SKM-1 treated with dmso at 0.1 percent for 144 hours (cell line): ENCODE results near the gene FBXO22.

ENCODE experiments used
- DNase-seq: peaks from one replicate; lab custom pipeline; 2025; ENCODE audit not compliant: unreplicated experiment; lab: John Stamatoyannopoulos, UW

Gene FBXO22

GRCh38 chr15:75918135-75918534 is 14.5 kb downstream of the FBXO22 start:
- no peak for DNase-seq

DNA sequence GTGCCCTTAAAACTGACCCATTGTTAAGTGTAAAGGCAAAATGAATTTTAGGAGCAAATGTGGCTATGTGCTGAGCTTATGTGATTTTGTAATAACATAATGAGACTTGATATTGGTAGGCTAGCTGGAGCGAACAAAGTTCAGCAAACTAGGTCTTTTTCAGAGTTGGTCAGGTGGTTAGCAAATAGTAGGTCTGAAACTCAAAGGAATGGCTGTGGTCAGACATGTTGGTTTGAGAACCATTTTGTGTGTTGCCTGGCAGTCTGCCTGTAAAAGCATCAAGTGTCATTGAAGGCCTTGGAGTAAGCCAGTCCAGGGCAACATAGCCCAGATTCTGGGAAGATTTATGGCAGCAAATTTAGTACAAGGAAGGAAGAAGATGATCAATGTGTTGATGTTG is 16.4 kb downstream of the FBXO22 start:
- no peak for DNase-seq

DNA sequence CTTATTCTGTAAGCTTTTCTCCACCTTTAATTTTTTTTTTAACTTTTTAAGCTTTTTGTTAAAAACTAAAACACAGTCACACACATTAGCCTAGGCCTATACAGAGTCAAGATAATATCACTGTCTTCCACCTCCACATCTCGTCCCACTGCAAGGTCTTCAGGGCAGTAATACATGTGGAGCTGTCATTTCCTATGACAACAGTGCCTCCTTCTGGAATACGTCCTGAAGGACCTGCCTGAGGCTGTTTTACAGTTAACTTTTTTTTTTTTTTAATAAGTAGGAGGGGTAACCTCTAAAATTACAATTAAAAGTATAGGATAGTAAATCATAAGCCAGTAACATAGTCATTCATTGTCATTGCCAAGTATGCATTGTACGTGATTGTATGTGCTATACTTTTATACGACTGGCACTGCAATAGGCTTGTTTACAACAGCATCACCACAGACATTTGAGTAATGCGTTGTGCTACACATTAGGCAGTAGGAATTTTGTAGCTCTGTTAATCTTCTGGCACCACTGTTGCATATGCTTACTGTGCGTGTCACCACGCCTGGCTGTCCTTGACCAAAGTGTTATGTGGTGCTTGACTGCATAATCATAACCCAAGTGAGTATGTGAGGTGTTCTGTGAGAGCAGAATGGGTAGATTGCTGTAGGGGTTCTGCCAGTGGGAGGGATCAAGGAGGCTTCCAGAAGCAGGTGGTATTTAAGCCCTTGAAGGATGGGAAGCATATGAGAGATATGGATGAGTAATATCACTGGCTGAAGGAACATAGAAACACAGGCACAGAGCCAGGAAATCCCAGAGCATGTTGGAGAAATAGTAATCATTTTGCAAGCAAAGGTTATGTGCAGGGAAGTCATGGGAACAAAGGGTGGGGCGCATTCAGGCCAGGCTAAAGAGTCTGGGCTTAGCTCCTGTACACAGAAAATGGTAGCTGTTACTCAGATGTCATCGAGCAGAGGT is 18.3 kb downstream of the FBXO22 start:
- no peak for DNase-seq

- DNase-seq = no peak
These were observed 20.1 kb downstream of the FBXO22 start for GRCh38 chr15:75923756-75924155.

DNA sequence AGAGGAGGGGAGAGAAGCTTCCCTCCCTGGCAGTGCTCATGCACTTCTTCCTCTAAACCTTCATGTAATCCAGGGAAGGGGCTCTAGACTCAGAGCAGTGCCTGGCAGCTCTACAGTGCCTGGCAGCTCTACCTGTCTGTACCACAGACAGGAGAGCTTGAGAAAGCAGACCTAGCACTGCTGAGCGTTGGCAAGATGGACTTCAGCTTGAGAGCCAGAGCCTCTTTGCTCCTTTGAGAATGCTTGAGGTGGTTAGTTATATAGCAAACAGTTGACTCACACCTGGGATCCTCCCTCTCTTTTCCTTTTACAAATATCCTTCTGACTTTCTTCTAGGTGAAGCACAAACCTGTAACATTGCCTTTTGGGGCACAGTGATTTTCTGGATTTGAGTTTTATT is 20.9 kb downstream of the FBXO22 start:
- no peak for DNase-seq

DNA sequence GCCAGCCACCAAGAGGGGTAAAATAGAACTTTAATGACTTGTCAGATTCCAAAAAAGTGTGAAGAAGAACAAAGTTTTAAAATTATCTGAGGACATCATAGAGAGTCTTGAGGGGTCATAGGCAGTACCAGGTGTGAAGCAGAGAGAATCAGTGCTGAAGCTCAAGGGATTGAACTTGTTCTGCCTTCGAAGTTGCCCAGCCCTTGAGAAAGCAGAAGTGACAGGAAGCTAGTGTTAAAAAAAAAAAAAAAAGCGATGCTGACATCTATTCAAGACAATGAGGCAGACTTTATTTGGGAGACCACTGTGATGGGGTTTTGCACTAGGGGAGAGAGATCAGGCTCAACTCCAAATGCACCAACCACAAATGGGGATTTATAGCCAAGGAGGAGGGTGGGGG is 21.8 kb downstream of the FBXO22 start:
- DNase-seq = peak; percentile 4

GRCh38 chr15:75926931-75927330 is 23.3 kb downstream of the FBXO22 start:
- no peak for DNase-seq

DNA sequence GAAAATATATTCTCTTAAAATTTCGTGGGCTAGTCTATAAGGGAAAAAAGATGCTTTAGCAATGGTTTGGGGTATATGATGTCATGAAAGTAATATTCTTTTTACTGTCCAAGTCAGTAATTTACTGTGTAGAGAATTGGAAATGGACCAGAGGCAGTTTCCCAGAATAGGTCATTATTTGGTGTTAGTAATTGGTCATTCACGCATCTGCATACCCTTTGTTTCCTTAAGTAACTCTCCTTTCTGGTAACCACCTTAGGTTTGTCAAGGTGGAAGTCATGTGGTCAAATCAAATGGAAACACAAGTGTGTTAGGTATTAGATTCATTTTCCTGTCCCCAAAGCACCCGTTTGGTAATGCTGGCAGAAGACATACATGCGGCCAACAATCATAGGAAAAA is 23.9 kb downstream of the FBXO22 start:
- no peak for DNase-seq

DNA sequence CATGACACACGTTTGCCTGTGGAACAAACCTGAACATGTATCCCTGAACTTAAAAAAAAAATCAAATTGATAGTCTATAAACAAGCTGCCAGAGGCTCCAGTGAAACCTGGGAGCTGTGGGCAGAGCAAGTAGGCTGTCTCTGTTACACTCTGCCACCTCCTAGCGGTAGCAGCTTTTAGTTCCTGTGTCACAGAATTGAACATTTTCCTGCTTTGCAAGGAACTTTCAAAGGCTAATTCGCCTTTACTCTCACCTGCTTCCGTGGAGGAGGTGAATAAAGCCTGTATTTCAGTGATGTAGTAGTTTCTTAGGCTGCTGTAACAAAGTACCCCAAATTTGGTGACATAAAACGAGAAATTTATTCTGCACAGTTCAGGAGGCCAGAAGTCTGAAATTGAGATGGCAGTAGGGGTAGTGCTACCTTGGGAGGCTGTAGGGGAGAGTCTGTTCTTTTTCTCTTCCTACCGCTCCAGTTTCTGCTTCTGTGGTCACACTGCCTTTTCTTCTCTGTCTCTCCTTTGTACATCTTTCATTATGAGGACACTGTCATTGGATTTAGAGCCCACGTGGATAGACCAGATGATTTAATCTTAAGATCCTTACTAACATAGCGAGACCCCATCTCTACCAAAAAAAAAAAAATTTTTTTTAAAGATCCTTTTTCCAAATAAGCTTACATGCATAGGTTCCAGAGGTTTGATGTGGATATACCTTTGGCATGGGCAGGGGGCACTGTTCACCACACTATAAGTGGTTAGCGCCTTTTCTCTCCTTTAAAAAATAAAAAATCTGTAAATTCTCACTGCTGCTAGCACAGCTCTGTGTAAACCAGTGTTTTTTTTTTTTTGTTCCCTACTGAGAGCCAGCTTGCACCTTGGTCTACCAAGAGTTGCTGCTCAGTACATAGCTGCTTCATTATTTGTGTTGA is 25.3 kb downstream of the FBXO22 start:
- no peak for DNase-seq

DNA sequence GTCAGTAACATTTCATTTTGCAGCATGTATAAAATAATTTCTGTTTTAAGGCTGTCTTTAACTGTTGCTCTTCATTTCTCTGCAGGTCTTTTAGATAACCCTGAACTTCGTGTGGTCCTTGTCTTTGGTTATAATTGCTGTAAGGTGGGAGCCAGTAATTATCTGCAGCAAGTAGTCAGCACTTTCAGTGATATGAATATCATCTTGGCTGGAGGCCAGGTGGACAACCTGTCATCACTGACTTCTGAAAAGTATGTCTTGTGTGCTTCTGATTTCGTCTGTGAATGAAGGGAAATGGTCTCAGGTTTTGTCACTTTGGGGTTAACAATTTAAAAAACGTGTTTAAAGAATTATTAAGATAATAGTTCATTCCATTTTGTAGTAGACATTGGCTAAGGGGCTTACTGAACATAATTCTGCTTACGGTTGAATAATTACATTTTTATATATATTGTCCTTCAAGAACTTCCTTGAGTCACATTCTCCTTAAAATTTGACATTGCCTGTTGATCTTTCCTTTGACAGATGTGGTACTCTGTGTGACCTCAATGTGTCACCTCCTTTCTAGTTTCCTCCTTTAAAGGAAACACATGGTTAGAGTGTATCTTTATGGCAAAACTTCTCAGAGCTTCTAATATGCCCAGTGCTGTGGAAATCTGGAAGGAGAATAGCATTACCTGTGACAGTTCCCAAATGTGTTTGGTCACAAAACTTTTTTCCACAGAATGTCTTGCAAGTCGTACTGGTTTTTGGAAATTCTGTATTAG is 26.3 kb downstream of the FBXO22 start:
- DNase-seq = no peak

DNA sequence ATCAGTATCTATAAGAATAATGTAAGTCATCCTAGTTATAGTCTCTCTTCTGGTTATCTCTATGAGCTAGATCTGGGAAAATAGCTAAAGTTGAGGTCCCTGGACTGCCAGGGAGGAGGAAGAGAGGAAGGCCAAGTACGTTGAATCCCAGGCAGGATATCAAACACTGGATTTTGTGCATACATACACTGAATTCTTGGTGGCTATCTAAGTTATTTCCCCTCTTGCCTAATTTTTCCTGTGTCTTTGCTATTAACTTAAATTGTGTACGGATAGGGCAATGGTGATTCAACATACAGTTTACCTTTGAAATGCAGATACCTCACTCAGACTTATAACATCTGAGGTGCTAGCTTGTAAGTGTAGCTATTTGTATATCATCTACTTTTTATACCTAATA is 27.2 kb downstream of the FBXO22 start:
- DNase-seq = no peak

- no peak for DNase-seq
These were observed 38.8 kb downstream of the FBXO22 start for GRCh38 chr15:75942464-75942863.

DNA sequence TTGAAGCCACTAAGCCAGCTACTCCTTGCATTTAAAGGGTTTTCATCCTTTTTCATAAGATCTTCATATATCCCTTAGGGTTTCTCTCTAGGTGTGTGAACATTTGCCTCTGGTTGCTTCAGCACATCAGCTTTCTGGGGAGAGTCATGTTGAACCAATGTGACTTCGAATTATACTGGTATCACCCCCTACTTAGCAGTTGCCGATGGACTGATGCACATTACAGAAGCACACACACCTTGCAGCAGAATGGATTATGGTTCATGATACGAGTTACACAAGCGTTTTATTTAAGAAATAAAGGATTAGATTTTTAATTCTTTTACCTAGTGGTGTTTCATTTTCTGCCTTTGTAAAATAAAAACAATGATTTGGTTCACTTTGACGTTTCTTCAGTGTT is 39.6 kb downstream of the FBXO22 start:
- DNase-seq = no peak

- no peak for DNase-seq
These were observed 40.1 kb downstream of the FBXO22 start for GRCh38 chr15:75943713-75944215.

- no peak for DNase-seq
These were observed 42.3 kb downstream of the FBXO22 start for GRCh38 chr15:75945953-75946352.

DNA sequence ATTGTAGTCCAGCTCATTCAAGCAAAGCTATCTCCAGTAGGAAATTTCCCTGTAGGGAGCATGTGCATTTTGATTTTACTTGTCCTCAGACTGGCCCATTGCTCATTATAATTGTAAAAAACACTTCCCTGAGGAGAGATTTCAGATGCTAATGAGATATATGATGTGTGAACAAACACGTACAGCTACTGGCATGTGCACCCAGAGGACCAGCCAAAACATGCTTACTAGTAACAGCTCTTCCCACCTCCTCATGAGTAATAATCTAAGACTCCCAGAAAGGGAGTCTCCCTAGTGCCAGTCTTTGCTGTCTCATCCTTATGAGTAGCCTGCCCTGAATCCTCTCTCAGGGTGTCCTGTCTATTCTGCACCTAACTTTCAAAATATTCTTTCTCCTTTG is 43.4 kb downstream of the FBXO22 start:
- no peak for DNase-seq

- DNase-seq = no peak
These were observed 45.2 kb downstream of the FBXO22 start for GRCh38 chr15:75948761-75949296.

GRCh38 chr15:75952525-75952924 is 48.8 kb downstream of the FBXO22 start:
- DNase-seq = no peak

GRCh38 chr15:75955720-75956119 is 52.0 kb downstream of the FBXO22 start:
- no peak for DNase-seq

DNA sequence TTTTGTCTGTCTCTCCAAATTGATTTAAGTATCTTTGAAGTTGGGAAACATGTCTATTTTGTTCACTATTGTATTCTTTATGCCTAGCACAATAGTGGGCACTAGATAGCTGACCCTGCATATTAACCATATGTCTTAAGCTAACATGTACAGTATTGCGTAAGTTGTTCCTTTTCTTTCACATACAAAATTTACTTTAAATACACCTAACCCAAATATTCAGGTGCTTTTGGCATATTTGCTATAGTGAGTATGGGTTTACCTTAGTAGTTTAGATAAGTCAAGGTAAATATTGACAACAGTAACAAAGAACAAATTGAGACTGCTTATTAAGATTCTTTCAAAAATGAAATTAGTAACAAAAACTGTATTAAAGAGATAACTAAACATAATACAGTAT is 57.7 kb downstream of the FBXO22 start:
- DNase-seq = no peak

DNA sequence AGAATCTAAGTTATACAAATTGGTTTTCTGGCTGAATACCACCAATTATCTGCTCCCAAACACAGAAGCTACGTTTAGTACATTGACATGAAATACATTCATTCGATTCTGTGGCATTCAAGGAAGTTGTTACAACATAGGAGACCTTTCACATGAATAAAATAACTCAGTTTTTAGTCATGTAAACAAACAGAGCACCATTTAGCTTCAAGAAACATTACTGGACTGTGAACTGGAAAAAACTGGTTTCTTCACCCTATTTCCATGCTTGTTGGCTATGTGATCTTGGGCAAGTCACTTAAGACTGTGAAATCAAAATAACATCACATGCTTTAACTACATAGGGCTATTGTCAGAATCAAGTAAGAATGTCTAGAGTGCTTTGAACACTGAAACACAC is 62.4 kb downstream of the FBXO22 start:
- no peak for DNase-seq
